RWPE2 (cell line): ENCODE measurements around the gene NDUFV1.

Source experiments
- ATAC-seq: fragments of 200-7000 bp; cut with Tn5 transposase; 3 replicates; pipeline ENCODE4 v1.9.1; 2021; ENCODE audit warnings: low read depth
- DNase-seq: peaks from one replicate; pipeline ENCODE4 v3.0.0-alpha.2; 2020; ENCODE audit warnings: low spot score
- H3K27ac ChIP-seq: fragments of 450-650 bp; 2 replicates; pipeline ENCODE4 v1.5.1; 2017; ENCODE audit warnings: mild to moderate bottlenecking; ENCODE audit not compliant: poor library complexity, severe bottlenecking
- H3K27me3 ChIP-seq: fragments of 250-450 bp; sonication (Bioruptor Pico); 2 replicates; pipeline ENCODE4 v1.5.1; 2021; ENCODE audit warnings: mild to moderate bottlenecking, moderate library complexity; ENCODE audit not compliant: insufficient read depth, poor library complexity, severe bottlenecking
- H3K36me3 ChIP-seq: fragments of 250-450 bp; sonication (Bioruptor Pico); 2 replicates; pipeline ENCODE4 v1.5.1; 2020; ENCODE audit warnings: low read depth, mild to moderate bottlenecking, moderate library complexity
- H3K4me1 ChIP-seq: fragments of 250-450 bp; sonication (Bioruptor Pico); 2 replicates; pipeline ENCODE4 v1.5.1; 2021; ENCODE audit warnings: mild to moderate bottlenecking, moderate library complexity; ENCODE audit not compliant: insufficient read depth, poor library complexity, severe bottlenecking
- H3K4me3 ChIP-seq: fragments of 250-450 bp; sonication (Bioruptor Pico); 2 replicates; pipeline ENCODE4 v1.5.1; 2021; ENCODE audit warnings: mild to moderate bottlenecking, moderate library complexity; ENCODE audit not compliant: severe bottlenecking
- H3K9me3 ChIP-seq: fragments of 250-450 bp; sonication (Bioruptor Pico); 2 replicates; pipeline ENCODE4 v1.5.1; 2021; ENCODE audit warnings: mild to moderate bottlenecking, moderate library complexity; ENCODE audit not compliant: severe bottlenecking
- CTCF ChIP-seq: fragments of 450-650 bp; IDR thresholded peaks from one replicate; pipeline ENCODE4 v1.5.1; 2017; ENCODE audit warnings: mild to moderate bottlenecking, moderate library complexity; ENCODE audit not compliant: poor library complexity, severe bottlenecking

NDUFV1 gene

GRCh38 chr11:67630228-67630942 lies 23.6 kb downstream of the NDUFV1 start:
- no peaks in the 10 kb centered on the region for H3K4me1 ChIP-seq
- DNase-seq: peak; percentile 99
- H3K9me3 ChIP-seq: no peaks in the 10 kb centered on the region
- H3K27me3 ChIP-seq: no peaks in the 10 kb centered on the region
- peak overlapping the region; percentile 45 for H3K27ac ChIP-seq
- TF ChIP-seq CTCF: peak; percentile 66
- H3K36me3 ChIP-seq: no peaks in the 10 kb centered on the region
- H3K4me3 ChIP-seq: peak overlapping the region; percentile 47
- peak; percentile 80 for ATAC-seq

- Histone ChIP-seq H3K9me3 (no peaks in the 10 kb centered on the region), H3K36me3 (no peaks in the 10 kb centered on the region), H3K4me3 (peak overlapping the region; percentile 44), H3K27ac (no peak overlapping the region), H3K27me3 (no peaks in the 10 kb centered on the region), H3K4me1 (no peaks in the 10 kb centered on the region)
- peak; percentile 41 for DNase-seq
- ATAC-seq: no peak
- TF ChIP-seq CTCF: peak; percentile 34
Observed at GRCh38 chr11:67630943-67631331, 24.2 kb downstream of the NDUFV1 start.

- Histone ChIP-seq H3K4me1 (no peaks in the 10 kb centered on the region), H3K36me3 (no peaks in the 10 kb centered on the region), H3K27ac (no peak overlapping the region), H3K9me3 (no peaks in the 10 kb centered on the region), H3K27me3 (no peaks in the 10 kb centered on the region), H3K4me3 (no peak overlapping the region)
- ATAC-seq (no peak), DNase-seq (peak; percentile 51)
- TF ChIP-seq CTCF: no peak
Observed at GRCh38 chr11:67631411-67631810, 24.7 kb downstream of the NDUFV1 start.

GRCh38 chr11:67631853-67632174 lies 25.1 kb downstream of the NDUFV1 start:
- no peak for TF ChIP-seq CTCF
- Histone ChIP-seq H3K4me3 (no peak overlapping the region), H3K27me3 (no peaks in the 10 kb centered on the region), H3K27ac (no peak overlapping the region), H3K36me3 (no peaks in the 10 kb centered on the region), H3K9me3 (no peaks in the 10 kb centered on the region), H3K4me1 (no peaks in the 10 kb centered on the region)
- no peak for DNase-seq
- no peak for ATAC-seq

GRCh38 chr11:67632175-67632981 lies 25.6 kb downstream of the NDUFV1 start:
- no peaks in the 10 kb centered on the region for H3K36me3 ChIP-seq
- H3K27ac ChIP-seq: no peak overlapping the region
- H3K4me1 ChIP-seq: no peaks in the 10 kb centered on the region
- no peaks in the 10 kb centered on the region for H3K27me3 ChIP-seq
- DNase-seq: peak; percentile 56
- no peak for TF ChIP-seq CTCF
- ATAC-seq: no peak
- no peaks in the 10 kb centered on the region for H3K9me3 ChIP-seq
- no peak overlapping the region for H3K4me3 ChIP-seq
